Measurements from ENCODE around the gene ARAP2. TPM values are rescaled to one million over a fixed set of nuclear protein-coding genes. Genes with fewer than 3 reads are reported as not detected.

ARAP2 gene
- total RNA-seq = 10 to 100 TPM; 52.9 to 76.1 TPM

GRCh38 chr4:36244257-36245082, at the start of gene ARAP2:
TSS of gene ARAP2 (minus strand) at chr4:36244514. CDS start at chr4:36229486, 15,028 bp downstream.
- ATAC-seq = peak; percentile 77
- no peaks in the 10 kb centered on the region for H3K27me3 Mint-ChIP-seq
- H3K9me3 Mint-ChIP-seq (ENCODE audit: low read depth) = no peaks in the 10 kb centered on the region
- DNase-seq = peak; percentile 80
- H3K4me3 Mint-ChIP-seq = peak within 1 kb of the TSS; percentile 93
- peak within 1 kb of the TSS; percentile 96 for H3K27ac Mint-ChIP-seq
- CTCF ChIA-PET = interaction anchor here (0.8 to 5.2 kb wide), 19 partner anchors 9 to 155 kb away, joined by 3 to 38 read pairs (median 5); partner anchors contain the start of gene DTHD1
- H3K4me1 Mint-ChIP-seq = peaks cover 39% of the 10 kb centered on the region
- H3K36me3 Mint-ChIP-seq = peaks cover 26% of the 10 kb centered on the region

GRCh38 chr4:36292556-36293188, 48.4 kb upstream of the ARAP2 start:
- Mint-ChIP-seq H3K9me3 (ENCODE audit: low read depth) (no peaks in the 10 kb centered on the region), H3K4me3 (no peak overlapping the region), H3K27me3 (peaks cover 3% of the 10 kb centered on the region), H3K36me3 (peaks cover 16% of the 10 kb centered on the region), H3K4me1 (peaks cover 15% of the 10 kb centered on the region), H3K27ac (no peak overlapping the region)
- DNase-seq = no peak
- ATAC-seq = no peak
- CTCF ChIA-PET = interaction anchor here (1.3 to 1.4 kb wide), 2 partner anchors 12 to 48 kb away, joined by 3 read pairs; partner anchors contain the start of gene ARAP2

- DNase-seq (no peak), ATAC-seq (no peak)
- Mint-ChIP-seq H3K9me3 (ENCODE audit: low read depth) (peaks cover 3% of the 10 kb centered on the region), H3K27me3 (no peaks in the 10 kb centered on the region), H3K27ac (no peak overlapping the region), H3K36me3 (peaks cover 25% of the 10 kb centered on the region), H3K4me1 (peaks cover 30% of the 10 kb centered on the region), H3K4me3 (no peak overlapping the region)
- CTCF ChIA-PET = interaction anchor here (0.9 to 1.0 kb wide), 2 partner anchors 10 to 47 kb away, joined by 3 read pairs; partner anchors contain the start of gene DTHD1
Observed at GRCh38 chr4:36290641-36291040, 46.3 kb upstream of the ARAP2 start.

GRCh38 chr4:36288731-36289426, 44.6 kb upstream of the ARAP2 start:
- Mint-ChIP-seq H3K9me3 (ENCODE audit: low read depth) (peaks cover 7% of the 10 kb centered on the region), H3K36me3 (peaks cover 34% of the 10 kb centered on the region), H3K27ac (peak overlapping the region; percentile 34), H3K4me1 (peaks cover 44% of the 10 kb centered on the region), H3K27me3 (no peaks in the 10 kb centered on the region), H3K4me3 (no peak overlapping the region)
- DNase-seq (no peak), ATAC-seq (no peak)
- CTCF ChIA-PET = no interaction called here

- H3K9me3 Mint-ChIP-seq (ENCODE audit: low read depth) = peaks cover 7% of the 10 kb centered on the region
- peaks cover 68% of the 10 kb centered on the region for H3K4me1 Mint-ChIP-seq
- CTCF ChIA-PET = interaction anchor here (0.6 to 3.0 kb wide), 6 partner anchors 18 to 42 kb away, joined by 3 to 28 read pairs (median 4); partner anchors contain the start of gene ARAP2
- no peak for DNase-seq
- H3K36me3 Mint-ChIP-seq = peaks cover 42% of the 10 kb centered on the region
- H3K27ac Mint-ChIP-seq = peak overlapping the region; percentile 89
- no peaks in the 10 kb centered on the region for H3K27me3 Mint-ChIP-seq
- peak overlapping the region; percentile 38 for H3K4me3 Mint-ChIP-seq
- ATAC-seq = no peak
Observed at GRCh38 chr4:36286481-36286871, 42.2 kb upstream of the ARAP2 start.

- CTCF ChIA-PET = interaction anchor here (0.6 to 3.0 kb wide), 7 partner anchors 17 to 42 kb away, joined by 3 to 28 read pairs (median 4); partner anchors contain the start of gene ARAP2
- no peaks in the 10 kb centered on the region for H3K27me3 Mint-ChIP-seq
- H3K36me3 Mint-ChIP-seq = peaks cover 40% of the 10 kb centered on the region
- DNase-seq (peak; percentile 85), ATAC-seq (peak; percentile 93)
- peaks cover 7% of the 10 kb centered on the region for H3K9me3 Mint-ChIP-seq (ENCODE audit: low read depth)
- peaks cover 73% of the 10 kb centered on the region for H3K4me1 Mint-ChIP-seq
- peak overlapping the region; percentile 57 for H3K4me3 Mint-ChIP-seq
- peak overlapping the region; percentile 89 for H3K27ac Mint-ChIP-seq
Observed at GRCh38 chr4:36285784-36286480, 41.6 kb upstream of the ARAP2 start.

GRCh38 chr4:36283912-36284465, 39.7 kb upstream of the ARAP2 start:
- peaks cover 89% of the 10 kb centered on the region for H3K4me1 Mint-ChIP-seq
- no peak for ATAC-seq
- peaks cover 7% of the 10 kb centered on the region for H3K9me3 Mint-ChIP-seq (ENCODE audit: low read depth)
- CTCF ChIA-PET = interaction anchor here (1.2 to 3.0 kb wide), 2 partner anchors 16 to 40 kb away, joined by 3 to 28 read pairs; partner anchors contain the start of gene ARAP2
- H3K4me3 Mint-ChIP-seq = peak overlapping the region; percentile 63
- DNase-seq = no peak
- no peaks in the 10 kb centered on the region for H3K27me3 Mint-ChIP-seq
- H3K36me3 Mint-ChIP-seq = peaks cover 37% of the 10 kb centered on the region
- H3K27ac Mint-ChIP-seq = peak overlapping the region; percentile 78

- ATAC-seq (no peak), DNase-seq (no peak)
- peaks cover 7% of the 10 kb centered on the region for H3K9me3 Mint-ChIP-seq (ENCODE audit: low read depth)
- peak overlapping the region; percentile 78 for H3K27ac Mint-ChIP-seq
- CTCF ChIA-PET = interaction anchor here (0.8 to 1.5 kb wide), 3 partner anchors 11 to 31 kb away, joined by 3 to 4 read pairs (median 3); no protein-coding TSS in a partner anchor
- H3K4me1 Mint-ChIP-seq = peaks cover 90% of the 10 kb centered on the region
- no peaks in the 10 kb centered on the region for H3K27me3 Mint-ChIP-seq
- peaks cover 29% of the 10 kb centered on the region for H3K36me3 Mint-ChIP-seq
- H3K4me3 Mint-ChIP-seq = peak overlapping the region; percentile 63
Observed at GRCh38 chr4:36282503-36283030, 38.3 kb upstream of the ARAP2 start.

GRCh38 chr4:36281384-36282106, 37.2 kb upstream of the ARAP2 start, which contains the start of gene DTHD1:
TSS of gene DTHD1 (plus strand) at chr4:36281616. CDS start at chr4:36281759, 143 bp downstream.
- peak within 1 kb of the TSS; percentile 78 for H3K27ac Mint-ChIP-seq
- H3K9me3 Mint-ChIP-seq (ENCODE audit: low read depth) = peaks cover 4% of the 10 kb centered on the region
- H3K4me3 Mint-ChIP-seq = peak within 1 kb of the TSS; percentile 63
- H3K27me3 Mint-ChIP-seq = no peaks in the 10 kb centered on the region
- H3K36me3 Mint-ChIP-seq = peaks cover 23% of the 10 kb centered on the region
- ATAC-seq = peak; percentile 45
- DNase-seq = peak; percentile 72
- peaks cover 88% of the 10 kb centered on the region for H3K4me1 Mint-ChIP-seq
- CTCF ChIA-PET = interaction anchor here (0.8 to 2.5 kb wide), 6 partner anchors 9 to 37 kb away, joined by 3 to 8 read pairs (median 4); partner anchors contain the start of gene ARAP2

- Mint-ChIP-seq H3K27ac (peak overlapping the region; percentile 72), H3K27me3 (no peaks in the 10 kb centered on the region), H3K36me3 (peaks cover 21% of the 10 kb centered on the region), H3K4me1 (peaks cover 80% of the 10 kb centered on the region), H3K9me3 (ENCODE audit: low read depth) (peaks cover 4% of the 10 kb centered on the region), H3K4me3 (peak overlapping the region; percentile 24)
- DNase-seq (no peak), ATAC-seq (no peak)
- CTCF ChIA-PET = interaction anchor here (0.9 to 2.5 kb wide), 5 partner anchors 9 to 36 kb away, joined by 3 to 8 read pairs (median 5); partner anchors contain the start of gene ARAP2
Observed at GRCh38 chr4:36280555-36280954, 36.2 kb upstream of the ARAP2 start.

GRCh38 chr4:36278789-36279188, 34.5 kb upstream of the ARAP2 start:
- peak; percentile 41 for ATAC-seq
- Mint-ChIP-seq H3K36me3 (peaks cover 15% of the 10 kb centered on the region), H3K4me1 (peaks cover 64% of the 10 kb centered on the region), H3K4me3 (no peak overlapping the region), H3K27ac (peak overlapping the region; percentile 44), H3K27me3 (no peaks in the 10 kb centered on the region), H3K9me3 (ENCODE audit: low read depth) (no peaks in the 10 kb centered on the region)
- DNase-seq = no peak
- CTCF ChIA-PET = no interaction called here

All from activated CD8-positive, alpha-beta memory T cell treated with anti-CD3 and anti-CD28 coated beads, Interleukin-2, amount 10 ng/mL, durations not matched to agents 7 days and 5 days (primary cell).